OCI-M2 (cell line): Measurements from ENCODE around the gene NIBAN1.

Source experiments
- DNase-seq: peaks from one replicate; lab custom pipeline; 2025; ENCODE audit not compliant: unreplicated experiment; lab: John Stamatoyannopoulos, UW

The NIBAN1 gene

DNA sequence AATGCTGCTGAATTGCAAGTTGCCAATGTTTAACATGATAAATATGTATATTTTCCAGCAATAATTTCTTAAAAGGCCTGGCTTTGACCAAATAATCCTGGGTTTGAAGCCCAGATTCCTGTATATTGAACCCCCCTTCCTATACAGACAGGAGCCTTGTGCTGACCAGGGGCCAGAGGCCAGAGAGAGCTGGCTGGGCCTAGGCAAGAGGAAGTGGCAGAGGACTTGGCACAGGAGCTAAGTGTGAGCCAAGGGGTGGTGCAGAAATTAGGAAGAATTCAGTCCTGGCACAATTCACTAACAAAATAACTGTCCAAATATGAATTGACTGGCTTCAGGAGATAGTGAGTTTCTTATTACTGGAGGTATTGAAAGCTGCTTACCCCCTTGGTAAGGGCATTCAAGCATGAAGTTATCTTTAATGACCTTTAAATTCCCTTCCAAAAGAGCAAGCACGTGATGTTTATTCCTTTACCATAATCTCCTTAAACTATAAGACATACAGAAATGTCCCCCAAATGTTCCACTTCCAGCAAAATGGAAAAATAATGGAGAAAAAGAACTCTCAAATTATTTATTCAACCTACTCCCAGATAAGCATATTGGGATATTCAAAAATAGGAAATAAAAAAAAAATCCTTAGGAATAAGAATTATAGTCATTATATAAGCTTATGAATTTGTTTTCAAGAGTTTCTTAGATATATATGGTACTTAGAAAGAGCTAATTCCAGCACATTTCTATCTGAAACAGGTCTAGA lies 26.6 kb downstream of the NIBAN1 start:
- no peak for DNase-seq

GRCh38 chr1:184945678-184946412 lies 28.5 kb downstream of the NIBAN1 start:
- DNase-seq, result no peak

GRCh38 chr1:184945029-184945428 lies 29.3 kb downstream of the NIBAN1 start:
- no peak for DNase-seq

DNA sequence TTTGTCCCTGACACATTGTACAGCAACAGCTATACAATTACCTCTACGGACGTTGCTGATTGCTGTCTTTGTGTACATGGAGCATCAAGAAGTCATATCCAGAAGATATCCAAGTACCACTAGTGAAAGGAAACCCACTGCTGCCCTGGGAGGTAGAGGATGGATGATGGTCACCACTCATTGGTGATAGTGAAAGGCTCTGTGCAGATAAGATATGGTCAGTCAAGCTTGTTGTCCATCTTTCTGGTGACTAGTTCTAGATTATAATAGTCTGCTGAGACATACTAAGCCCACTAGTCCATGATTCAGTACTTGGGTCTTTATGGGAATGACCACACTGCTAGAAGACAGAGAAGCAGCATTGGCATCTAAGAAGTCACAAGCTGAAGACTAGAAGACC lies 30.3 kb downstream of the NIBAN1 start:
- no peak for DNase-seq

GRCh38 chr1:184941735-184942134 lies 32.6 kb downstream of the NIBAN1 start:
- DNase-seq, result no peak

DNA sequence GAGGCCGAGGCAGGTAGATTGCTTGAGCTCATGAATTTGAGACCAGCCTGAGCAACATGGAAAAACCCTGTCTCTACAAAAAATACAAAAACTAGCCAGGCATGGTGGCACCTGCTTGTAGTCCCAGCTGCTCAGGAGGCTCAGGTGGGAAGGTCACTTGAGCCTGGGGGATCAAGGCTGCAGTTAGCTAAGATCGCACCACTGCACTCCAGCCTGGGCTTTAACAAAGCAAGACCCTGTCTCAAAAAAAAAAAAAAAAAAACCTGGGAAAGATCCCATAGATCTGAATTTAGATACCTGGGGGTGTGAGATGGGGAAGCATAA lies 32.9 kb downstream of the NIBAN1 start:
- DNase-seq, result no peak

- no peak for DNase-seq
Observed at GRCh38 chr1:184940694-184941409, 33.5 kb downstream of the NIBAN1 start.

GRCh38 chr1:184940226-184940625 lies 34.1 kb downstream of the NIBAN1 start:
- DNase-seq, result no peak

DNA sequence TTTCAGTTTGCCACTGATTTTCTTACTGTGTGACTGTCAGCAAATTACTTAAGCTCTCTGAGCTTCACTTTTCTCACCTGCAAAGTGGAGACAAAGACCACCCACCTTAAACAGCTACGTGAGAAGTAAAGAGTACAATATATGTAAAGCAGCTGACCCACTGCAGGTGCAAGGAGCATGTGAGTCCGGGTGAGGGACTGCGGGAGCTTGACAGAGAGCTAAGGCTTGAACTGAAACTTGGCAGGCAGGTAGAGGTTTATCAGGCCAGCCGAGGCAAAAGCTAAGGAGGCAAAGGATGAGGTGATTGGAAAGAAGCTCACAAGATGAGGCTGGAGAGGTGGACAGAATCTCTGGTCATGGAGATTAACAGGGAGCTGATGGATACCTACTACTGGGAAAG lies 36.6 kb downstream of the NIBAN1 start:
- DNase-seq, result no peak

GRCh38 chr1:184935920-184936798 lies 38.1 kb downstream of the NIBAN1 start:
- no peak for DNase-seq

GRCh38 chr1:184933944-184934343 lies 40.4 kb downstream of the NIBAN1 start:
- DNase-seq, result no peak

- DNase-seq, result no peak
Observed at GRCh38 chr1:184932319-184932718, 42.0 kb downstream of the NIBAN1 start.

GRCh38 chr1:184931566-184931965 lies 42.7 kb downstream of the NIBAN1 start:
- no peak for DNase-seq

DNA sequence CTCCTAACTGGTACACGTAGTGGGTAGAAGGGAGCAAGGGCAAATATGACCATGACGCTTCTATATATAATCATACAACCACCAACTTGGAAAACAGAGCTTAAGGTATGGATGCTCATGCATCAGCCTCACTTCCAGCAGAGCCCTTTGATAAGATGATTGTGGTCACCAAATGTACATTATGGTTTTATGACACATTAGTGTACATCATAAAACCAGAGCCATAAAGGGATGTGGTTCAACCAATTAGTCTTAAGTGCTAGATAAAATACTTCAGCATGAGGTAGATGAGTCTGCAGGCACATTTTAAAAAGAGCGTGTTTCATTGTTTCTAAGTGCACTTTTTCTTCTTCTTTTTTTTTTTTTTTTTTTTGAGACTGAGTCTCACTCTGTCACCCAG lies 43.7 kb downstream of the NIBAN1 start:
- no peak for DNase-seq

- DNase-seq, result no peak
Observed at GRCh38 chr1:184930232-184930631, 44.1 kb downstream of the NIBAN1 start.

DNA sequence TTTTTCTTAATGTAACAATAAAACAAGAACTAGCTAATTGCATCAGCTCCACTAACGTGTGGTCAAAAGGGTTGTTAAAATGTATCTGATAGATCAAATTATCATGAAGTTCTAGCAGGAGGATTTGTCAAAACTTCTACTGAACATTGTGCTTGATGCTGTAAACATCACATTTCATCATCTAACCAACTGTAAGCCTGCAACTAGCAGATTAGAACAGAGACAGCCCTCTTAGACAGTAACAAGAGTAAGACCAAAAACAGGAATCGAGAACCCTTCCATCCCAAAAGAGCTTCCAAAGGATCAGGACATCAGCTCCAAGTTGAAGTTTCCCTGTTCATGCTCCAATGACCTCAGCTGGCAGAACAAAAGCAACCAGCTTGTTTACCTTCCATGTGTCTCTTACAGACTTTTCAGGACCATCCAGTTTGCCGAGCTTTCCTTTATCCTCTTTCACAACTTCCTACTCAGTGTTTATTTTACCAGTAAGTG lies 44.6 kb downstream of the NIBAN1 start:
- DNase-seq, result no peak

DNA sequence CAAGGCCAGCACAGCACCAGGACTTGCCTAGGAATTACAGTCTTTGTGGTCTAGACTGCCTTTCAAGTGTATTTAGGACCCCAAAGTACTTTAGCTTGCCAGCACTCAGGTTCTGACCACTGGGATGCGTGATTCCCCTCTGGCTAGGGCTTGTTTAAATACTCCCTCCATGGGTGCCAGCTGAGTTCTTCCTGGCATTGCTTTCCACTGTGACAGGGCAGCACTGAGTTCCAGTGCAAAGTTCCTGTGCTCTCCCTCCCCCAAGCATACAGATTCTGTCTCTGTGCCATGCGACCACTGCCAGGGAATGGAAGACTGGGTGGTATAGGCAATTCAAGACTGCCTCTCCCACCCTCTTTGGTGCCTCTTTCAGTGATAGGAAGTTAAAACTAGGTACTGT lies 45.9 kb downstream of the NIBAN1 start:
- no peak for DNase-seq
